WI38 (cell line): ENCODE data around the gene NUP35.

Experiments used
- H3K4me3 ChIP-seq: 2 replicates; pipeline ENCODE4 v1.5.1; 2011; ENCODE audit warnings: low read depth, mild to moderate bottlenecking, control low read depth, low read length
- TF ChIP-seq, protein P1 (sequence below): IDR thresholded peaks from 2 replicates; pipeline ENCODE4 v1.5.1; 2012; ENCODE audit warnings: low read depth, mild to moderate bottlenecking, control low read depth, low read length

NUP35 gene

DNA sequence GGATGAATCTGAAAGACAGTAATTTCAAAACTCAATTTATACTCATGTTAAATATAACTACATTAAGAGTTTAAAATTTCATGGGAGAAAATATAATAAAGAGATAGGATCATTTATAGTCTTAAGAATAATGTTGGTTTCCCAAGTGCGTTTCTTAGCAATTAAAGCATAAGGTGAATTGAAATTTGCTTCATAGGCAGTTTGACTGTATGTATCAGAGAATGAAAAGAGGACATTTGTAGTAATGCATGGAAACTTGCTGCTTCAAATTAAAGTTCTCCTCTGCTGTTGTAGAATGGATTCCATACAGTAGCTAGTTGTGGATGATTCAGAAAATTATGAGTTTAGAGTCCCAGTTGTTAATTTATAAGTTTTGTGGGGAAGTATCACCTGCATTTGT, 68.1 kb downstream of the NUP35 start:
- TF ChIP-seq, protein P1, sequence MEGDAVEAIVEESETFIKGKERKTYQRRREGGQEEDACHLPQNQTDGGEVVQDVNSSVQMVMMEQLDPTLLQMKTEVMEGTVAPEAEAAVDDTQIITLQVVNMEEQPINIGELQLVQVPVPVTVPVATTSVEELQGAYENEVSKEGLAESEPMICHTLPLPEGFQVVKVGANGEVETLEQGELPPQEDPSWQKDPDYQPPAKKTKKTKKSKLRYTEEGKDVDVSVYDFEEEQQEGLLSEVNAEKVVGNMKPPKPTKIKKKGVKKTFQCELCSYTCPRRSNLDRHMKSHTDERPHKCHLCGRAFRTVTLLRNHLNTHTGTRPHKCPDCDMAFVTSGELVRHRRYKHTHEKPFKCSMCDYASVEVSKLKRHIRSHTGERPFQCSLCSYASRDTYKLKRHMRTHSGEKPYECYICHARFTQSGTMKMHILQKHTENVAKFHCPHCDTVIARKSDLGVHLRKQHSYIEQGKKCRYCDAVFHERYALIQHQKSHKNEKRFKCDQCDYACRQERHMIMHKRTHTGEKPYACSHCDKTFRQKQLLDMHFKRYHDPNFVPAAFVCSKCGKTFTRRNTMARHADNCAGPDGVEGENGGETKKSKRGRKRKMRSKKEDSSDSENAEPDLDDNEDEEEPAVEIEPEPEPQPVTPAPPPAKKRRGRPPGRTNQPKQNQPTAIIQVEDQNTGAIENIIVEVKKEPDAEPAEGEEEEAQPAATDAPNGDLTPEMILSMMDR = no peak
- no peak overlapping the region for H3K4me3 ChIP-seq

DNA sequence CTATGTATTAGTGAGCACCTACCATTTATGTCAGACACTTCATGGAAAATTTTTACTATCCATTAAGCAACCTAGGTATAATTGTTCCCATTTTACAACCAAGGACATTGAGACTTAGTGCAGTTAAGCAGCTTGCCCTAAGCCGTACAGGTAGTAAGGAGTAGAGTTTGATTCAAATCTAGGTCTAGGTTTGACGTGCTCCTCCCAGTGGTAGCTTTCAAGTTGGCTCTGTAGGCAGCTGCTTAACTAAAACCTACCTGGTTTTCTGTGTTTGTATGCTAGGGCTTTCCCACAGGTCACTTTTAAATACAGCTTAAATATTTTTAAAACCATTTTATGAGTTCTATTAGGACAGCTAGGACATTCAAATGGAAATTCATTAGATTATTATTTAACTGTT, 69.7 kb downstream of the NUP35 start:
- TF ChIP-seq, protein P1 = no peak
- no peak overlapping the region for H3K4me3 ChIP-seq

DNA sequence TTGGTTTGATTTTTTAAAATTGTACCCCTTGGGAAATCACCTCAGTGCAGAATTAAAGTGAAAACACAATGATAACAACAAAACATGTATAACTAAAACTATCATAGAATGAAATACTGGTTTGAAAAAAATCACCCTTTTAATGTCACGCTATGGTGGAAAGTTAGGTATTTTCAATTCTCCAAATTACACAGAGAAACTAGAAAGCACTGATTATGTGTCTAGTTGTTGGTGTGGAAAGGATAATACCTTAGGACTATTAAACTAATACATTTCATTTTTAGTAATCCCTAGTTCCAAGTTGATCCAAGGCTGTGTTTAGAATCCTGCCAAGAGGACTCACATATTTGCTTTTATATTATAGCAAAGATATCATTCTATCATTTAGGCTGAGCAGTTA, 71.2 kb downstream of the NUP35 start:
- TF ChIP-seq, protein P1 = no peak
- H3K4me3 ChIP-seq = no peak overlapping the region

DNA sequence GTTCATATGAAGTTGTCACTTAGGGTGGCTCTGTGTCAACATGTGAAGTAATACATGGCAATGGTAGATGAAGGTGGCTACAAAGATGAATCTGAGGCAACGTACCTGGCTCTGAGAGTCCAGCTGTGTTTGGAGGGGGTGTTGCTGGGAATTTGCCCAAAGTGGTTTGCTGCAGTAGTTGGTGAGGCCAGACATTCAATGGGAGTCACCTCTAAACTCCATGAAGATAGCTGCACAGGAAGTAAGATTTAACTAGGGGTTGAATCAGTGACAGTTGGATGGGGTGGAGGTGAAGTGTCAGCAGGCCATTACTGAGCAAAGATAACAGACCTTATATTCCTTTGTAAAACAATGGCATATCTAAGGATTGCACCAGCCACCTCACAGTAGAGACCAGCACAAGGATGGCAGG, 71.8 kb downstream of the NUP35 start:
- H3K4me3 ChIP-seq = no peak overlapping the region
- TF ChIP-seq, protein P1 = no peak

DNA sequence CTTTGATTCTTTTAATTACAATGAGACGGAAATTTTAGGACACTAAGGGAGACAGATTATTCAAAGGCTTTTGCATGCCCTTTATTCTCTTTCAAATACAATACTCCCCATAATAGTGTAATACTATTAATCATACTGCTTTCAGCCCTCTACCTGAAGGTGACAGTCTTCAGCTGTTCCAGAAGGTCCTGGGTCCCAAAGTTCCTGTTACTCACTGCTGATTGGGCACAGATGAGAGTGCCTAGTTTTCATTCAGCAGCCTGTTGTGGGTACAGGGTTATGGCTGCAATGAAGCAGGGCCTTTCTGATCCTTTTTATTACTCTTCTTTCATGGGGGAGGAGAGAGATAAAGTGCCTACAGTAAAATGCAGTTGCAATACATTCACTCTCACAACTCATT, 80.2 kb downstream of the NUP35 start:
- no peak overlapping the region for H3K4me3 ChIP-seq
- TF ChIP-seq, protein P1 = no peak

DNA sequence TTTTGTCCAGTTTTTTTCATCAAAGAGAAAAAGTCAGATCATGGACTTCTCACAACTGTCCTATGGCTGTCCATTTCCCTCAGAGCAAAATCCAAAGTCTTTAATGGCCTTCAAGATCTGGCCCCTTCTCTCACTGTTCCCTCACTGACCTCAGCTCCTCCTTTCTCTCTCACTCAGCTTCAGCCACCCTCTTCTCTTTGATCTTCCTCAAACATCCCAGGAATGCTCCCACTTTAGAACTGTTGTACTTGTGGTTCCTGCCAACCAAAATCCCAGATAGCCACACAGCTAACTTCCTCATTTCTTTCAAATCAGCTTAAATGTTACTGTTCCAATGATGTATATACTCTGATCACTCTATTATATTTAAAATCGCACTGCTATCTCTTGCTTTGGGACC, 82.9 kb downstream of the NUP35 start:
- H3K4me3 ChIP-seq = no peak overlapping the region
- TF ChIP-seq, protein P1 = no peak

DNA sequence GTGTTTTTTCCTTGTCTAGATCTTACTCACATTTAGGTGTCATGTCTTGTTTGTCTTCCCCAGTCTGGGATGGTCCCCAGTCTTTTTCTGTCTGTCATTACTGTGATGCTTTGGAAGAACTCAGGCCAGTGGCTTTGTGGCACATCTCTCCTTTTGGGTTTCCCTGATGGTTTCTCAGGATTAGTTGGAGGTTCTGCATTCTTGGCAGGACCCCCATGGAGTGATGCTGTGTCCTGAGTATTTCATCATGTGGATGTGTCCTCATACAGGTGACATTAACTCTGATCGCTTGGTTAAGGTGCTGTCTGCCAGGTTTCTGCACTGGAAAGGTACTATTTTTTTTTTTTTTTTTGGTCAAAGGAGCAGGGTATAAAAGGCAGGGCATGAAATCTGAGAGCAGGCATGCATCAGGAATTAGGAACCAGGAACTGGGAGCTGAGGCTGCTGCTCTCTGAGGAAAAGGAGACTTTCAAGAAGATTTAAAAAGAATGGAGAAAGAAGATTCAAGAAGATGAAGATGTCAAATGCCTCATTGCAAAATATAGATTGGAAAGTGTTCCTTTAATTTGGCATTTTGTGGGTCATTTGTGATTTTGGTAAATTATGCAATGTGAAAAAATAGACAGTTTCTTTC, 85.3 kb downstream of the NUP35 start:
- no peak overlapping the region for H3K4me3 ChIP-seq
- TF ChIP-seq, protein P1 = no peak
